ENCODE results near the gene DCC. TPM values are rescaled to one million over a fixed set of nuclear protein-coding genes. Genes with fewer than 3 reads are reported as not detected.

Gene DCC
- total and polyA plus RNA-seq, 10 donors, result 0.03 to 9.2 (median 0.91) TPM; not detected in 1

GRCh38 chr18:52391810-52392559 is 52.0 kb downstream of the DCC start:
- Histone ChIP-seq H3K27ac (no peak overlapping the region), H3K4me1 (no peaks in the 10 kb centered on the region), H3K4me3 (no peak overlapping the region), H3K9me3 (no peaks in the 10 kb centered on the region), H3K27me3 (replicated peaks in 1 of 7) (no peaks in the 10 kb centered on the region), H3K36me3 (no peaks in the 10 kb centered on the region)
- intact Hi-C loops (cut with DNase I; ENCODE audit: low total_unique reads), result no loop called here
- TF ChIP-seq POLR2A (IDR thresholded peaks at IDR 0.05) (no peak), POLR2AphosphoS5 (IDR thresholded peaks at IDR 0.05) (no peak)
- TF ChIP-seq, protein P1, sequence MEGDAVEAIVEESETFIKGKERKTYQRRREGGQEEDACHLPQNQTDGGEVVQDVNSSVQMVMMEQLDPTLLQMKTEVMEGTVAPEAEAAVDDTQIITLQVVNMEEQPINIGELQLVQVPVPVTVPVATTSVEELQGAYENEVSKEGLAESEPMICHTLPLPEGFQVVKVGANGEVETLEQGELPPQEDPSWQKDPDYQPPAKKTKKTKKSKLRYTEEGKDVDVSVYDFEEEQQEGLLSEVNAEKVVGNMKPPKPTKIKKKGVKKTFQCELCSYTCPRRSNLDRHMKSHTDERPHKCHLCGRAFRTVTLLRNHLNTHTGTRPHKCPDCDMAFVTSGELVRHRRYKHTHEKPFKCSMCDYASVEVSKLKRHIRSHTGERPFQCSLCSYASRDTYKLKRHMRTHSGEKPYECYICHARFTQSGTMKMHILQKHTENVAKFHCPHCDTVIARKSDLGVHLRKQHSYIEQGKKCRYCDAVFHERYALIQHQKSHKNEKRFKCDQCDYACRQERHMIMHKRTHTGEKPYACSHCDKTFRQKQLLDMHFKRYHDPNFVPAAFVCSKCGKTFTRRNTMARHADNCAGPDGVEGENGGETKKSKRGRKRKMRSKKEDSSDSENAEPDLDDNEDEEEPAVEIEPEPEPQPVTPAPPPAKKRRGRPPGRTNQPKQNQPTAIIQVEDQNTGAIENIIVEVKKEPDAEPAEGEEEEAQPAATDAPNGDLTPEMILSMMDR (IDR thresholded peaks at IDR 0.05 in 8 of 11, conservative IDR thresholded peaks at IDR 0.05 in 3 of 11), result no peak
- WGBS, 5 donors, result 78 to 91% (median 82%) methylated on average over 9 of the region's 9 CpGs
- no peak for DNase-seq

DNA sequence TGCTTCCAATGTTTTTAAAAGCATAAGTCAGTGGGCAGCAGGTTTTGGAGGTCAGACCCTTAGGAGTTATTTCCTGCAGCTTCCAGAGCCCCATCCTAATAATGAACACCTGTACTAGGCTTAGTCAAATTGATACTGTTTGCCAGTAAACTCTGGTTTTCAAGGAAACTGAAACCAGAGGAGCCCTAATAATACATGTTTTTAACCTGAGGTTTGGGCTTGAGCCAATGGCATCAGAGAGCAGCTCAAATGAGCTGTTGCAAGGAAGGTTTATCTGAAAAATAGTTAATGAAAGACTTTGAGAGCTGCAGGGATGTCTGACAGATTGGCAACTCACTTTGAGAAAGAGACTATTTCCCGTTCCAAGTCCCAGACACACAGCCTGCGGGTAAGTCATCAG is 54.6 kb downstream of the DCC start:
- TF ChIP-seq, protein P1 (IDR thresholded peaks at IDR 0.05 in 8 of 11, conservative IDR thresholded peaks at IDR 0.05 in 3 of 11), result no peak
- TF ChIP-seq POLR2AphosphoS5 (IDR thresholded peaks at IDR 0.05) (no peak), POLR2A (IDR thresholded peaks at IDR 0.05) (no peak)
- Histone ChIP-seq H3K36me3 (no peaks in the 10 kb centered on the region), H3K27ac (peak overlapping the region in 1 of 8 donors; percentile 5), H3K9me3 (no peaks in the 10 kb centered on the region), H3K27me3 (replicated peaks in 1 of 7) (no peaks in the 10 kb centered on the region), H3K4me3 (no peak overlapping the region), H3K4me1 (no peaks in the 10 kb centered on the region)
- no peak for DNase-seq
- 56 to 75% (median 61%) methylated on average over 2 of the region's 2 CpGs for WGBS, 5 donors
- intact Hi-C loops (cut with DNase I; ENCODE audit: low total_unique reads), result no loop called here

DNA sequence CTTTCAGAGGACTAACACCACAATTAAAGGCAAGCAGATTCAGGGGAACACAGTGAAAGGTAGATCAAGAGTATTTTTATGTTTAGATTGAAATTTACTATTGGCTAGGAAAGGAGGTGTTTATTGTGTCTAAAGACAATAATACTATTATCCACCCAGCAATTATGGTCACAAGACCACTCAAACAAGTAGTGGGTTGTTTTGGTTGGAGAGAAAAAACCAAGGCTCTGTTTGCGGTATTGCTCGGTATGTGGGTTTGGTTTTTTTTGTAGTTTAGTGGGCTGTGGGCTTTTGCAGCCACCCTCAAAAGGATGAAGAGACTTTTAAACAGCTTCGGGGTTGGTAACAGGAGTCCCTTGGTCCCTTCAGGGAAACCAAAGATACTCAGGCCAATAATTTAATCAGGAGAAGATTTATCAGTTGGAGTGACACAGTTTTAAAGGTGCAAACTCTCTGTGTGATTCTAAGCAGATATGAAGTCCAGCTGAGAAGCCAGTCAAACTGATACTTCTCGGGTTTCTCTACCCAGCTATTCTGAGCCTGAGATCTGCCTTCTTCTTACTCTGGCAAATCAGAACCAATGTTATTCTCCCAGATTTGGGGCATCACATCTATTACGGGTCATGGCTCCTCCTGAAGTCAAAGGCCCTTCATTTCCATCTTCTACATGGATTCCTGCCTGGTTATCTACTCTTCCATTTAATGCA is 55.3 kb downstream of the DCC start:
- H3K4me3 ChIP-seq, result no peak overlapping the region
- H3K9me3 ChIP-seq, result no peaks in the 10 kb centered on the region
- H3K27me3 ChIP-seq (replicated peaks in 1 of 7), result no peaks in the 10 kb centered on the region
- intact Hi-C loops (cut with DNase I; ENCODE audit: low total_unique reads), result no loop called here
- H3K4me1 ChIP-seq, result no peaks in the 10 kb centered on the region
- 71 to 78% (median 75%) methylated on average over 5 of the region's 5 CpGs for WGBS, 5 donors
- H3K36me3 ChIP-seq, result no peaks in the 10 kb centered on the region
- DNase-seq, result no peak
- peak overlapping the region in 1 of 8 donors; percentile 5 for H3K27ac ChIP-seq
- no peak for TF ChIP-seq POLR2A (IDR thresholded peaks at IDR 0.05)
- no peak for TF ChIP-seq POLR2AphosphoS5 (IDR thresholded peaks at IDR 0.05)
- TF ChIP-seq, protein P1 (IDR thresholded peaks at IDR 0.05 in 8 of 11, conservative IDR thresholded peaks at IDR 0.05 in 3 of 11), result no peak

DNA sequence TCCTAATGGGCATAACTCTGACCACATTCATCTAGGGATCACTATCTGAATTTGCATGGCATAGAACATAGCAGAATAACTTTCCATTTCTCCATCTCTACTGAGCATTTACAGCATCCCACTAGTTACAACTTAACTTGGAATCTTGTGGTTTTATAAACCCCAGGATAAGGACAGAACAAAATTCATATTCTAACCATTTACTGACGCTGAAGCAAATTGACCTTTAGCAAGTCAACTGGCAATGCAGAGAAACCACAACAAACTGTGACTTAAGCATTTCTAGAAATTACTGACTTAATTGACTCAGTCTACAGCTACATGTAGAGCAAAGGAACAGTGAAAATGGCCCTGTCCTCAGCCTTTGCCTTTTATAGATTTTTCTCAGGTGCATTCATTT is 61.2 kb downstream of the DCC start:
- Histone ChIP-seq H3K9me3 (no peaks in the 10 kb centered on the region), H3K27ac (no peak overlapping the region), H3K4me3 (no peak overlapping the region), H3K4me1 (no peaks in the 10 kb centered on the region), H3K36me3 (no peaks in the 10 kb centered on the region), H3K27me3 (replicated peaks in 1 of 7) (no peaks in the 10 kb centered on the region)
- WGBS, 5 donors, result 85 to 92% (median 90%) methylated on average over 1 of the region's 1 CpG
- TF ChIP-seq, protein P1 (IDR thresholded peaks at IDR 0.05 in 8 of 11, conservative IDR thresholded peaks at IDR 0.05 in 3 of 11), result no peak
- TF ChIP-seq POLR2A (IDR thresholded peaks at IDR 0.05) (no peak), POLR2AphosphoS5 (IDR thresholded peaks at IDR 0.05) (no peak)
- DNase-seq, result no peak
- intact Hi-C loops (cut with DNase I; ENCODE audit: low total_unique reads), result no loop called here

Data from spleen (tissue), 11 donors.